GM18526 (cell line): ENCODE results near the gene FGFR3.

Experiments
- POLR2A ChIP-seq: IDR thresholded peaks from 3 replicates; pipeline ENCODE4 v1.6.1; 2011; ENCODE audit not compliant: insufficient read length; ENCODE audit errors: extremely low read depth

FGFR3 gene

DNA sequence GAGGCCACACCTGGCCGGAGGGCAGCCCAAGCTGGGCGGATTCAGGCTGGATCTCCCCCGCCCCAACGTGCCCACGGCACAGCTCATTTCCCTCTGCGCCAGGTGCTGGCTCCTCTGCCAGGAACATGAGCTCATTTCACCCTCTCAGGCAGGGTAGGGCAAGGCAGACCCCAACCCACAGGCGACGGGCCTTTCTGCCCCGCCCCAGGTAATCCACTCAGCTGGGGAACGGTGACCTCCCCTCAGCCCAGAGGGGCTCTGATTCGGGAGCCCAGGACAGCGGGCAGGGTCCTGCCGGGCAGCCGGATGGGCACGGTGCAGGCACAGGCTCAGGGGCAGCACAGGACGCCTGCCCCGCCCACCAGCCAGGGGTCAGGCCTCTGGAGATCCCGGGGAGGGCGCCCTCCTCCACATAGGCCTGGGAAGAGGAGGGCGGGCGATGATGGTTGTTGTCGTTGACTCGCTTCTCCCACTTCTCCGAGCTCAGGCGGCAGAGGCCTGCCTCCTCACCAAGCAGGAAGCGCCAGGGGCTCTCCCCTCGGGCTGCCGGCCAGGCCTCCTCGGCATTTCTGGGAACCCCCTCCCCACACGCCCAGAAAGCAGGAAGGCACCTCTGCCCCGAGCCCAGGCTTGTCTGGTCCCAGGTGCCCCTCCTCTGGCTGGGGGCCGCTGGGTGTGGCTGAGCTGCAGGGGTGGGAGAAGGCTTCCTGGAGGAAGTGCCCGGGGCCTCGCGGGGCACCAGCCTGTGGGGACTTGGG lies 40.6 kb upstream of the FGFR3 start:
- no peak for TF ChIP-seq POLR2A

DNA sequence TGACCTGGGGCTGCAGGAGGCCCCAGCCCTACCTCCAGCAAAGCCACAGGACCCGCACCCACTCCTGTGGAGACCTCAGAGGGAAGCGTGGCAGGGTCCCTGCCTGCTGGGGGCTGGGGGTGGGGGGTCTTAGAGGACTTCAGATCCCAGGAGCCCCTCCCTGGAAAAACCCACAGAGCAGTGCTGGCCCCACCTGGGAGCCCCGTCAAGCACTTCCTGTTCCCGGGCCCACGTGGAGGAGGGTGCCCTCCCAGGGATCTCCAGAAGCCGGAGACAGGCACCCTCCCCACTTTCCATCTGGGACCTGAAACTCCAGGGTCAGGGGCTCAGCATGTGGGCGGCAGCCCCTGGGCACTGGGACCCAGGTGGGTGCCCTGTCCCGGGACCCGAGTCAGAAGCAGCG lies 39.8 kb upstream of the FGFR3 start:
- no peak for TF ChIP-seq POLR2A

DNA sequence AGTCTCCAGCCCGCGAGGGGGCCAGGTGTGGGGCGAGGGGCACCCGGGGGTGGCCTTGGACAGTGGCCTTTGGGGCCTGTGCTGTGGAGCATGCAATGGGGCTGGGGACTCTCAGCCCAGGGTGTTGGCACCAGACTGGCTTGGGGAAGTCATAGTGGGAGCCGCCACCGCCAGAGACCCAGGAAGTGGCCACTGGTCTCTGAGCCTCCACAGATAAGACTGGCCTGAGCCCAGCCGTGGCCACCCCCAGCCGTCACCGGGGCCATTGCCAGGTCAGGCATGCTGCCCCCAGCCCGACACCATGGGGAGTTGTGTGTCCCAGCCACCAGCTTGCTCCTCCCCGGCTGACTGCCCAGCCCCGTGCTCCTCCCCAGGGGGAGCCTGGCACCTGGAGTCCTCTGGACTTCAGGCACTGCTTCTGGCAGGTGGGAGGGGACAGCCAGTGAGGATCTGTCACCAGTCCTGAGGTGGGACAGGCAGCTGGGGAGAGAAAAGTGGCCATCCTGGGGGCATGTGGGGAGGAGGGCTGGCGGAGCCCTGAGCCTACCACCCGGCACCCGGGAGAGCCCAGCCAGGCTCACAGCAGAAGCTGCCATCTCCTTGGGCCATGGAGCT lies 39.3 kb upstream of the FGFR3 start:
- no peak for TF ChIP-seq POLR2A

DNA sequence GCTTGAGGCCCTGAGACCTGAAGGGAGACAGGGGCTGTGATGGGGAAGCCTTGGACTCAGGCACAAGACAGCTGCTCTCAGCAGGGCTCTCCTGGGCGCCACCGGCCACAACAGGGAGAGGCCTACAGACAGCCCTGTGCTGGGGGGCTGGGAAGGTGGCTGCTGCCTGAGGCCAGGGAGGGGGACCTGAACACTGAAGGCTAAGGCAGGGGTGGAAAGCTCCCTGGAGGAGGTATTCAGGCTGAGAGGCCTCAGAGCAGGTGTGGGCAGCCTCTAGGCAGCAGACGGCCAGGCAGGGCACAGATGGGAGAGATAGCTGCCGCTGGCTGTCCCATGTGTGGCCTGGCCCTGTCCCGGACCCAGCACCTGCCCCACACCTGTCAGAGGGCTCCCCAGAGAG lies 38.8 kb upstream of the FGFR3 start:
- no peak for TF ChIP-seq POLR2A

DNA sequence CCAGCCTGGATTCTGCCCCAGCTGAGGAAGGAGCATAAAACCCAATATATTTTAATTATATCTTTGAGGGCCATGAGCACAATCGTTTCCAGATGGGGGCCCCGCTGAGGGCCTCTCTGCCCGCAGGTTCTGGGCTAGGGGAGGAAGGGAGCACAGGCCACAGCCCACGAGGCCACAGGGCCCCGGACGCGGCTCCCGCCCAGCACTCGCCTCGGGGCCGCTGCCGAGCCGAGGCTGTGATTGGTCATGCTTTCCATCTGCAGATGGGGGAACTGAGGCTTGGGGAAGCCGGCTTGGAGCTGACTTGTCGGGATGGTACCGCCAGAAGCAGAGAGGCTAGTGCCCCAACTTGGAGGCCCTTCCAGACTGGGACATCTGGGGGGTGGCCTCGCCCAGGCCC lies 37.8 kb upstream of the FGFR3 start:
- no peak for TF ChIP-seq POLR2A

DNA sequence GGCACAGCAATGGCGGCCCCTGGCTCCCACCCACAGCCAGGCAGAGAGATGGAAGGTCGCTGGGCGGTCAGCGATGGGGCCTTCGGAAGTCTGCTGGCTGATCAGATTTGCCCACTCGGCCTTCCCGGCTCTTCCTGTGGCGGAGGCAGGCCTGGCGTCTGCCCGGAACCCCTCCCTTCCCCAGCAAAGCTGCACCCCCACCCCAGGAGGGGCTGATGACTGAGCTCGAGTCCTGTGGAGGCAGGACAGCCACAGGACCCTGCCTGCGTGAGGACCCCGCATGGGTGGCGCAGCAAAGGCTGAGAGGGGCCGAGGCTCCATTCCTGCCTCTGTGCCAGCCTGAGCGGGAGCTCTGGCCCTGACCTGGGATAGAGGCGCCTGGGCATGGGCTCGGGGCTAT lies 37.0 kb upstream of the FGFR3 start:
- TF ChIP-seq POLR2A: no peak

DNA sequence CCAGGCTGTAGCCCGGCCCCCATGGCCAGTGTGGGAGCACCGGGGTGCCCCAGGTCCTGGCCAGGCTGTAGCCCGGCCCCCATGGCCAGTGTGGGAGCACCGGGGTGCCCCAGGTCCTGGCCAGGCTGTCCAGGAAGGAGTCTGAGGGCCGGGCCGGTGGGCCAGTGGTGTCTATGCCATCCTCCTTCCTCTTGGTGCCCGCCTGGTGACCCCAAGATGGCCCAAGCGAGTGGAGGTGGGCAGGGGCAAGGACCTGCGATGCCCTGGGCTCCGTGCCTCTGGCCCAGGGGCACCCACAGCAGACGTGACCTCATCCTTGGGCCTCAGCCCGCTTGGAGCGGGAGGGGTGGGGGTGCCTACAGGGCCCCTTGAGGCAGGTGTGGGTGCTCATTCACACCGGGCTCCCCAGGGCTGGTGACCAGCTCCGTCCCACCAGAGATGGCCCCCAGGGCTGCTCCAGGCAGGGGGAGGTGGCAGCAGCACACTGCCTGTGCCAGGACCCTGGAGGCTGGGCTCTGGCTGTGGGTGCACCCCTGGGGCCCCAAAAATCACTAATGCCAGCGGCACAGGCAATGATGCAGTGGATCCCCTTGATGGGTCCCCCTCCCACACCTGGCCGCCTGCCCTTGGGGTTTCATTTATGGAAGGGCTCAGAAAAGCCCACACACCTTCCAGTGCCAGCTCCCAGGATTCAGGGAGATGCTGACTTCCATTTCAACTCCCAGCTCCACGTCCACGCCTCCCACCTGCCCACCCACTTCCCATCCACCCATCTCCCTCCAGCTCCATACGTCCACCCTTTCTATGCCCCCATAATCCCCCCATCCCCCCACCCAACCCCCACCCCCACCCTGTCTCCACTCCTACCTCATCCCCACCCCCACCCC lies 36.0 kb upstream of the FGFR3 start:
- TF ChIP-seq POLR2A: no peak

DNA sequence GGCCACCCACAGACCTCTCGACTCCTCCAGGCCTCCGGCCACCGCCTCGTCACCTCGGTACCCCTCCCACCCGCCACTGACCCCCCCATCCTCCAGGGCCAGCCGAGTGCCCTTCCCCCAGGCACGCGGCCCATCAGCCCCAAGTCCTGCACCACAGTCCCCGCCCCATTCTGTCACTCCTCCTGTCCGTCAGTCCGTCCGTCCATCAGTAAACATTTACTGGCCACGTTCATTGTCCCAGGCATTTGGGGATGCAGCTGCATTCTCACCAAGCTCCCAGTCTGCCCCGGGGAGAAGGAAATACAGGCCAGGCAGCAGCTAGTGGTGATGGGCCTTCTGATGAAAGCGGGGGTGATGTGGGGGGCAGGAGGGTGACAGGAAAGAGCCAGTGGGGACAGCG lies 35.3 kb upstream of the FGFR3 start:
- TF ChIP-seq POLR2A: no peak

DNA sequence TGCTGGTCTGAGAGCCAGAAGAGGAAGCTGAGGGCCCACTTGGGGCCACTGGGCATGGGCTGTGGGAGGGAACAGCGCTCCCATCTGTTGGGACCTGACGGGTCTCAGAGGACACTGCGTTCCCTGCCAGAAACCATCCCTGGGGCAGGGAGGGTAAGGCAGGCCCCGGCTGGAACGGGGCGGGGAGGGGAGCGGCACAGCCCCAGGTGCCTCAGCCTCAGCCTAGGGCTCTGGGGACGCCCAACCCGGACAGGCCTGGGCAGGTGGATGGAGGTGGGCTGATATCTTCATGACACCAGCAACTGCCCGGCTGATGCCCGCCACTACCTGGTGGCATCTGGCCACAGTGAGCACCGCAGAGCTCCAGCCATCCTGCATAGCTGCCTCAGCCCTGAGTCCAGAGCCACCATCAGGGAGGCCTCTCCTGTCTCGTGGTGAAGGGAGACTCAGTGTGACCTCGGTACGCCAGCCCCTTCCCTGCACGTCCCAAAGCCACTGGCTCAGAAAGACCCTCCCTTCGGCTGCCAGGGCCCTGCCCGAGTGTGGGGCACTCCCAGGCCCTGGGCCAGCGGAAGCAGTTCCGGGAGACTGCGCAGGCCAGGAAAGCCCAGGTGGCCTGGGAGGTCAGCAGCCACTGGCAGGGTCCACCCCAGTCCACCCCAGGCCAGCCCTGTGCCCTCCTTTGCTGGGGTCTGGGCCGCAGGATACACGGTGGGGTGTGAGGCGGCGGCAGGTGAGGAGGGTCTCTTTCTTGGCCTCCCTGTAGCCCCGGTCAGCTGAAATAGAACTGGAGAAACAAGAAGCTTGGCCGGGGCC lies 34.6 kb upstream of the FGFR3 start:
- no peak for TF ChIP-seq POLR2A

DNA sequence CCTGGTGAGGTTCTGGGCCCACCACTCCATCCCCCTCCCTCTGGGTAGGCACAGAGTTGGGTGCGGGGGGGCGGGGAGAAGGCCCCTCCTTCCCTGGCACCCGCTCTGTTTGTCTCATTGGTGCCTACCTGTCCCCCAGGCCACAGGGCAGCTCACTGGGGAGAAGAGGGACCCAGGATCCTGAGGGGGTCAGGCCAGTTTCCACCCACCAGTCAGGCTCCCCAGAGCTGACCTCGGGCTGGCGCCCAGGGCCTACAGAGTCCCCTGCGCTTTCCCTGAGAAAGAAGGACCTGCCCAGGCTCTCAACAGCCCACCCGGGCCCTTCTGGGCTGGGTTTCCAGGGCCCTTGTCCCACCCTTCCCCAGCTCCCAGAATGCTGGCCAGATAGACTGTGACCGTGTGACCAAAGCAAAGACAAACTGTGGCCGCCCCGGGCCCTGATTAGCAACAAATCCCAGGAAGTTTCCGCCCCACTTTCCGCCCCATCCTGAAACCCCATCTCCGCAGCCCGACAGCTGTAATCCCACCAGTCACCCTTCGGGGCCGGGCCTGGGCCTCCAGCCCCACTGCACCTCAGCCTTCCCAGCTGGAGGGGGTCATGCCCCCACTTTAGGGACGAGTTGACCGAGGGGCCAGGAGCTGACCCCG lies 33.8 kb upstream of the FGFR3 start:
- no peak for TF ChIP-seq POLR2A

DNA sequence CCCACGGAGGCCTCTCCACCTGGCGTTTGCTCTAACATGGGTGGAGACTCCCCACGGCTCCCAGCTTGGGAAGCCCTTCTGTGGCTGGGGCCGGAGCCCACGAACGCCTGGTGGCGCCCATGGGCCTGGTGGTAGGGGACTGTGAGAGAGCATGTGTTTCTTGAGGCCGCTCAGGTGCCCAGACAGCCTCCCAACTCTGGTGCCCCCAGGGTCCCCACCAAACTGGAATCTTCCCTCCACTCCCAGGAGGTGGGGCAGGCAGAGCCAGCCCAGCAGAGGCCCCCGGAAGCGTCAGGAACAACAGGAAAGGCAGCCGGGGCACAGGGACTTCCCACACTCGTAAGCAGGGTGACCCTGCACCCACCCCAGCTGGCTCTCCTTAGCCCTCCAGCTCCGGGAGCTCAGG lies 33.3 kb upstream of the FGFR3 start:
- TF ChIP-seq POLR2A: no peak

DNA sequence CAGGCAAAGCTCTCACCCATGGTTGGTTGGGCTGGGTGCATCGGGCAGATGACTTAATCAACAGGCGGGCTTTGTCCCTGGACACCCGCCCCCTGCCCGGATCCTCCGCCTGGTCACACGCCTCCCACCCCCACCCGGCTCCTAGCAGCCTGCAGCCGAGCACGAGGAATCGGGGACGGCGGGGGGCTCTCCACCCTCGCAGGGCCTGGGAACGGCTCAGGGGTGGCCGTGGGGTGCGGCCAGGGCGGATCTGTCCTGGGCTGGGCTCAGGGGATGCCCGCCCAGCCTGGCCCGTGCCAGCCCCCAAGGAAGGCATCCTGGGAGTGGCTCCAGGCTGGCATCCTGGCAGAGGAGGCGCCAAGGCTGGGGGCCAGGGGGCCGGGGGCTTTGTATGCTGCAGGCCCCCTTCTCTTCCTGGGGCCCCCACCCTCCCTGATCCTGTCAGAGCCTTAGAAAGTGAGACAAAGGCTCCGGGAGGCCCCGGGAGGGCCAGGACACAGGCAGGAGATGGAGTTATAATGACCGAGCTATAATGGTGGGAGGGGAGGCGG lies 32.5 kb upstream of the FGFR3 start:
- no peak for TF ChIP-seq POLR2A

DNA sequence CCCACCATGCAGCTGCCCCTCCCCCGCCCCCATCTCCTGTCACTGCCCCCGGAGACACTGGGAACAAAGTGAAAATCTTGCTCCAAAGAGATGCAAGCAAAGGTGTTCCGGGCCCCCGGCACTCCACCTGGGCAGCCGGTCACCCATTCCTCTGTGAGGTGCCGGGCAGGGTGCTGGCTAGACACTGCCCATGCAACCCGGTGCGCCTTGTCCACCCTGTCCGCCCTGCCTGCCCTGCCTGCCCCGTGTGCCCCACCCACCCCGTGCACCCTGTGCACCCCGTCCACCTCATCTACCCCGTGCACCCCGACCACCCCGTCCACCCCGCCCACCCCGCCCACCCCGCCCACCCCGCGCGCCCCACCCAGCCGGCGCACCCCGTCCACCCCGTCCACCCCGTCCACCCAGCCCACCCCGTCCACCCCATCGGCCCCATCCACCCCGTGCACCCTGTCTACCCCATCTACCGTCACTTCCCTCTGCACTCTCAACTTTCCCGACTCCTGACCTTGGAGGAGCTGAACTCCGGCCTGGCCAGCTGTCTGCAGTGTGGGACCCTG lies 31.9 kb upstream of the FGFR3 start:
- no peak for TF ChIP-seq POLR2A
